Central memory CD4-positive, alpha-beta T cell (primary cell): ENCODE data around the gene COL3A1.

Source experiments
- DNase-seq: peaks from one replicate; pipeline ENCODE4 v3.0.0; 2022

COL3A1 gene

DNA sequence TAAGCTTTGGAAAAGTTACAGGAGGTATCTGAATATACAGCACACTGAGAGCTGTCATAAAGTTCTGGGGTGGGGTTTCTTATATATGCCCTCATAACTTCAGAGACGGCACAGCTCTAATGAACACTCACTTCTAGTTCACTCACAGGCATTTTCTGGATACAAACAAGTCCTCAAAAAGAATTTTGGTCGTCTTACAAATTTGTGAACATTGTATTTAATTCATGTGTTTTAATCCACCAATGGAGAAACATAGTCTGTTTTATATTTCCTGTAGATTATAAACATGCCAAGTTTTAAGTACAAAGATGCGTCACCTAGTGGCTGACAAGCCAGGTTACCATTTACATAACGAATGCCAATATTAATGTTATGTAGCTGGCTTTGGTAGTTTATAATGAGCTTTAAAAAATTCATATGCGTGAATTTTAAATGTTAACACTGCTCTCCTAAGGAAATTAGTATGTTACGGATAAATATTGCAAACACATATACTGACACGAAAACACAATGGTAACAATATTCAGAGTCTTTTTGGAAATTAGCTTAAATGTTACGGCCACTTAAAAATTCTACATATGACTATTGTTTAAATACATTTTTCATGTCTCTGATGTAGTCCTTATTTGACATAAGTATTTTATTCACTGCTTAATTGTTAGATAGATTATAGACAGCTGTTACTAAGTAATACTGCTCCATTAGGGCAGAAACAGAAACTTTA is 2.5 kb downstream of the COL3A1 start:
- DNase-seq: no peak

DNA sequence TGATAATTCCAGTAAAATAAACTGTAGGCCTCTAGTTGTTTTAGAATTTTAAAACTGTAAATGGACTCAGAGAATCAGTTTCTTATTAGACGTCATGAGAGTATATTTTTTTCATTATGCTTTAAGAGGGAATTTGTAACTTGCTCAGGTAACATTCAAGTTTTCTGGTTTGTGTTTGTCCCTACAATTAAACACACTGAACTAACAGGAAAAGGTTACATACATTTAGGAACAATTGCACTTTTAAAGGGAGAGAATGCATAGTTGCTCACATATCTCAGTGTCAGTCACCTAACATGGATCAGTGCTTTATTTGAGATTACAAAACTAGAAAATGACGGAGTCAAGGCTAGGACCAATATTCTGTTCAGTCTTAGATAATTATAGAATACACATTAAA is 3.1 kb downstream of the COL3A1 start:
- DNase-seq: no peak

DNA sequence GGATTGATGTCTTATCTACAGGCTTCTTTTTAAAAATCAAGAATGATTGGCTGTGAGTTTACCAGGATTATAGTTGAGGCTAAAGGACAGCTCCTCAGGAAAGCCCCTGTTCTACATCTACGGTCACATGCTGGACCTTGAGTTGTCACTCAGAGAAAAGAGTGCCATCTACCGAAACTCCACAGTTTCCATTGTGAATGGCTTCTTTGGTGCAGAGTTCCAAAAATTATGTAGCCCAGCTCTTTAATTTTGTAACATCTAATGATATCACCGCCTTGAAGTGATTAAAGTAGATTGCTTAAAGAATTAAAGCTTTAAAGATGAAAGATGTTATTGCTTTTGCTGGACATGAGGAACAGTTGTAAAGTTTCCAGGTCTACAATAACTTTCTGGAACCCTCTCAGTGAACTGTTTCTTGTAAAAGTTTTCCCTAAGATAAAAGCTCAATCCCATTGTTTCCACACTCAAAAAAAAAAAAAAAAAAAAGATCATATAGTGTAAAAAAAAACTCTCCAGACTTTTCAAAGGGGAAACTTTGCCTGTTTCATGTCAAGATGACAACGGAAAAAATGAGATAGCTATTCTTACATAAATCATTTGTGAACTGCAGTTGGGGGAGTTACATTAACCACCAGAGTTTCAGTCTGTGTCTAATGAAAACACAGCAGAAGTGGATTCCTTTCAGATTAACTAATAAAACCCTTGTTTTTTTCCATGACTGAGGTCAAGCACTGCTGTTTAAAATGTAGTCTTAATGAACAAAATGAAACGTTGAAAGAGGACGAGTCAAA is 4.3 kb downstream of the COL3A1 start:
- no peak for DNase-seq

DNA sequence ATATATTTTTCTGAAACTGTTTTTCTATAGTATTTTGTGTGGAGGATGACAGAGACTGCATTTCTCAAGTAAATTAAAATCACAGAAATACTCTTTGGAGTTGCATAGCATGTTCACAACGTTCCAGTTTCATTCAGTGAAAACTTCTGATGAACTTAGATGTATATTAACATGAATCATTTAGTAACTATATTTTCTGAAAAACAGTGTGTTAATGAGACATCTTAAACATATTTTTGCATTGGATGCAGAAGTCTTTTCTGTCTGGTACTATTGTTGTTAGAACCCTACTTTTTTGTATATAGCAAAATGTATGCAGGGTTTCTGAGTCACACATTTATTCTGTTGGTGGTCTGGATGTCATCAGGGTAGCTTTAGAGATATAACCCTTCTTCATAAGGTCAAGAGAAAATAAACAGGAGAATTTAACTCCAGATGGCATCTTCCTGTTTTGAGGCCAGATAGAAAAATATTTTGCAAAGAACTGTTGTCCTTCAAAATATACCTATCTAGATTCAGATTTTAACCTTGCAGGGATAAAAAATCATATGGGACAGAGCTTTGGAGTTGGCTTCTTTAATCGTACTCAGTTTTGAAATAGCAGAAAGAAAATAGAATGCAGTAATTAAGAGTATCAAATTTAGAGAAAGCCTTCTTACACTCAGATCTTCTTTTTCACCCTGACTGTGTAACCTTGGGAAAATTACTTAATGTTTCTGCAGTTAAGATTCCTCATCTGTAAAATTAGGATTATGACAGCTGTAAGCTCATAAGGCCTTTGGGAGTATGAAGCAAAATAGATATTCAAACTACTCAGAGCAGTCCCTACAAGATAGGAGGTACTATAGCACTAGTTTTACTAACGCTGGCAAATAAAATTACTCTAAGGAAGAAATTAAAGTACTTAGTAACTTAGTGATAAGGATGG is 5.3 kb downstream of the COL3A1 start:
- no peak for DNase-seq

DNA sequence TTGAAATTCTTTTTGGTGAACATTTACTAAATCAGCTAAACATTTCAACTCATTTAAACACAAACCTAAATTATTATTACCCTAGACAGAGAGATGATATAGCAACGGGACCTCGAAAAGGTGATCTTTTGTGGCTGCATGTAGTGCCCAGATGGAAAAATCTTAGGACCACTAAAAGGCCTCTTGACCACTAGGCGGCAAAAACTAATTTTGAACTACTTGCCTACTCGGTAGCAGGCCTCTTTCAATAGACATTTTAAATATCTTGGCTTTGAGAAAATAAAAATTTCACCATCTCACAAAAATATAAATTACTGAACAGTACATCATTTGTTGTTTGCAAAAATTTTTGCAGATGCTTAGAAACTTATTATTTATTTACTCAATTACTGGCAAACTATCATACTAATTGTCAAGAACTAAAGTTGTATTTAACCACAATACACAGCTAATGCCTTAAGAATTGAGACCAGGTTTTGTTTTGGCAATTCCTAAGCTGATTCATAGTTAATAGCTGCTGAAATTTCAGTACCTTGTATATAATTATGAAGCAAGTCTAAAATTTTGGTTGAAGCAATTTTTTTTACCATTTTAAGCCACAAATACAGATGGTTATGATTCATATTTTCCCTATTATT is 9.4 kb downstream of the COL3A1 start:
- DNase-seq: no peak

DNA sequence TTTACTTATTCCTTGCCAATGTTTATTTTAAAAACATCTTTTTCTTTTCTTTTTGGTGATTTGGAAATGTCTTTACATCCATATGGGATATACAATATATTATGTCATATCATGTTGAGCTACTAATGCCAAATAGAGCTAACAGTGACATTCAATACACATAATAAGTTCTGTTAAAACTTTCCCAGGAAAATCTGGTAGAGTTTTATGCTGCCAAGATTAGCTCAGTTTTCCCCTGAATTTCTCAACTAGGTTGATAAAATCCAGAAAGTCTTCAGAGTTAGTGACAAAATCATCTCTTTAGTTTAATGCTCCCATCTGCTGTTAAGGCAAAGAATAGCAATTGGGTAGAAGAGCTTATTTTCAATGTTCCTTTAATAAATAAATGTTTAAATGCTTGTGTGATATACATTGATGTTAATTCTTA is 9.9 kb downstream of the COL3A1 start:
- no peak for DNase-seq

DNA sequence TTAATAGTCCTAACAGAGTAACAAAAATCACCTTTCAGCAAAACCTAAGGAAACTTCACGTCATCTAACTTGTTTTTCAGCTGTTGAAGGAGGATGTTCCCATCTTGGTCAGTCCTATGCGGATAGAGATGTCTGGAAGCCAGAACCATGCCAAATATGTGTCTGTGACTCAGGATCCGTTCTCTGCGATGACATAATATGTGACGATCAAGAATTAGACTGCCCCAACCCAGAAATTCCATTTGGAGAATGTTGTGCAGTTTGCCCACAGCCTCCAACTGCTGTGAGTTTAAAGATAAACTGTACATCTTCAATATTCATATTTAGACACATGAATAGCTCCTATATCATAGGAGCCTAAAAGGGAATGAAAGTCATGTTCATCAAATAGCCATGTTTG is 10.5 kb downstream of the COL3A1 start:
- DNase-seq: no peak

DNA sequence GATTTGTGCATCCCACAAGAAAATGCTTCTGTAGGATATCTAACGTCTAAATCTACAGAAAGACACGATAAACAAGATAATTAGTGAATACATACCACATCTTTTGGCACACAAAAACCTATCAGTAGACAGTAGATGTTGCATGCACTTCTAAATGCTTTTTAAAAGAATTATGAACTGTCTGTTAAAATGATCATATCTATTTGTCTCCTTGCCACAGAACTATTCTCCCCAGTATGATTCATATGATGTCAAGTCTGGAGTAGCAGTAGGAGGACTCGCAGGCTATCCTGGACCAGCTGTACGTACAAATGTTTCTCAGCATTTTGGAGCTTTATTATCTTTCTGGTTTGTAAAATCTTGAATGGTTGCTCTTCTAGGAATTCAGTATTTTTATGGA is 12.7 kb downstream of the COL3A1 start:
- no peak for DNase-seq

DNA sequence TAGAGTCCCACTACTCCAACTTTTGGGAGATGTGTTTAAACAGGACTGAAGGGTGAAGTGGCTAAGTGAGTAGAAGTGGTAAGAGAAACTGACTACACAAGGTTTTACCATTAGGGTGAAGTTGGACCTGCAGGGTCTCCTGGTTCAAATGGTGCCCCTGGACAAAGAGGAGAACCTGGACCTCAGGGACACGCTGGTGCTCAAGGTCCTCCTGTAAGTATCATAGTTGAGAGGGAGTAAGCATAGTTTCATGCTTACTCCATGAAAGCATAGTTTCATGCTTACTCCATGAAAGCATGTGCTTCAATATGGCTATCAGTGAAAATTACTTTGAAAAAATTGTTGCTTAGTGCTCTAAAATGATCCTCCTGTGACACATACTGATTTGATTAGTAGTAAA is 19.1 kb downstream of the COL3A1 start:
- no peak for DNase-seq

DNA sequence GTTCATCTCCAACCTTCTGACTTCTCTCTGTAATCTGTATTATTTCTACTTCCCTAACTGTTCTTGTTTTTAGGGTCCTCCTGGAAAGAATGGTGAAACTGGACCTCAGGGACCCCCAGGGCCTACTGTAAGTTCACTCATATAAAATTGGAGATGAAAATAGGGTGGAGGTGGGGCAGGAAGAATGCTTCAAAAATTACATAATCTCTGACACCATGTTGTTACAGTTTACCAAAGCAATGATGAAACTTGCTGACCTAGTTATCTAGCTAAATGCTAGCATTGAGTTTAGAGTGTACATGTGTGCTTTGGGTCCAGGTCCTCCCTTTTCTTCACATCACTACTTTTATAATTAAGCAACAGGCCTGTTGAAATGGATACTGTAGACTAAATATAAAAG is 23.1 kb downstream of the COL3A1 start:
- DNase-seq: no peak

DNA sequence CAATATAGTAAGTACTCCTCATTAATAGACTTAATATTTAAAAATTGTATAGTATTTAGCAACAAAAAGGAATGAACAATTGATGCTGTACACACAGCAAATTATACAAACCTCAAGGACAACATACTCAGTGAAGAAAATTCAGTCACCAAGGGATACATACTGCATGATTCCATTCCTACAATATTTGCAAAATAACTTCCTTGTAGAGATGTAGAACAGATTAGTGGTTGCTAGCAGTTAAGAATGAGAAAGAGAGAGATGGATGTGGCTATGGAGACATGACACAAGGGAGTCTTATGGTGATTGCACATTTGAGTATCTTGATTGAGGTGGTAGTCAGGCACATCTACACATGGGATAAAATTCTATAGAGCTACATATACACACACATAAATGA is 26.0 kb downstream of the COL3A1 start:
- DNase-seq: no peak

DNA sequence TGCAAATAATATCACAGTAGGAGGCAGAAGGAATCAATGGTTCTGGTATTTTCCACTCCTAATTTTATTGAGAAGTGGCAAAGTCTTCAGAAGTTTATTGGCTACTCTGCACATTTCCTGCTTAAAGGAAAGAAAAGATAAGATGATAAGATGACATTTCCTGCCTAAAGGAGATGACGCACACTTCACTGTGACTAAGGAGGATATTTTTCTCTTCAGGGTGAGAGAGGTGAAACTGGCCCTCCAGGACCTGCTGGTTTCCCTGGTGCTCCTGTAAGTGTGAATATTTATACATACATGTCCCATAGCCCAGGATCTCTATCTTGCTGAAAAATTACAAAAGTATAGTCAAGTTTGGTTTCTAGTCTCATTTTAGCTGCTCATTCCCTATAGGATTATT is 27.9 kb downstream of the COL3A1 start:
- no peak for DNase-seq

DNA sequence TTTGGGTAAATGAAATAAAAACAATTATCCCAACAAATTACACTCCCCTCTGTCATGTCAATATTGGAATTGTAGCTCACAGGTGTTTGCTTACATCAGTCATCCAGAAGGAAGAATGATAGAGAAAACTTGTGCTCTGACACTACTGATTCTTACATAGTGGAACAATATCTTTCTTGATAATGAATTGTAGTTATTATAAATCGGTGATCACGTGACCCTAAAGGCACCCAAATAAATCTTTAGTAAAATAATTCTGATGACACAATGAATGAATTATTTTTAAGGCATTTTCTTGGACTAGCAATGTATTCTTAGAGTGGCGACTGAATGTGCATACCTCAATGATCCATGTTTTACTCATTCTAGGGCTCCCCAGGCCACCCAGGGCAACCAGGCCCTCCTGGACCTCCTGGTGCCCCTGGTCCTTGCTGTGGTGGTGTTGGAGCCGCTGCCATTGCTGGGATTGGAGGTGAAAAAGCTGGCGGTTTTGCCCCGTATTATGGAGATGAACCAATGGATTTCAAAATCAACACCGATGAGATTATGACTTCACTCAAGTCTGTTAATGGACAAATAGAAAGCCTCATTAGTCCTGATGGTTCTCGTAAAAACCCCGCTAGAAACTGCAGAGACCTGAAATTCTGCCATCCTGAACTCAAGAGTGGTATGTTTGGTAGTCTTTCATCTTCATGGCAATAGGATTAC is 34.5 kb downstream of the COL3A1 start:
- DNase-seq: no peak

DNA sequence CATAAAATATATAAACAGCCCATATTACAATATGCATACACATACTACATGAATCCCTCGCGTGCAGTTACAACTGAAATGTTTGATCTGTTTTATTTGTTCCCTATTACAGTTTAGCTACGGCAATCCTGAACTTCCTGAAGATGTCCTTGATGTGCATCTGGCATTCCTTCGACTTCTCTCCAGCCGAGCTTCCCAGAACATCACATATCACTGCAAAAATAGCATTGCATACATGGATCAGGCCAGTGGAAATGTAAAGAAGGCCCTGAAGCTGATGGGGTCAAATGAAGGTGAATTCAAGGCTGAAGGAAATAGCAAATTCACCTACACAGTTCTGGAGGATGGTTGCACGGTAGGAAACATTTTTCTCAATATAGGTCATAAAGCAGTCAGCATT is 36.4 kb downstream of the COL3A1 start:
- no peak for DNase-seq

DNA sequence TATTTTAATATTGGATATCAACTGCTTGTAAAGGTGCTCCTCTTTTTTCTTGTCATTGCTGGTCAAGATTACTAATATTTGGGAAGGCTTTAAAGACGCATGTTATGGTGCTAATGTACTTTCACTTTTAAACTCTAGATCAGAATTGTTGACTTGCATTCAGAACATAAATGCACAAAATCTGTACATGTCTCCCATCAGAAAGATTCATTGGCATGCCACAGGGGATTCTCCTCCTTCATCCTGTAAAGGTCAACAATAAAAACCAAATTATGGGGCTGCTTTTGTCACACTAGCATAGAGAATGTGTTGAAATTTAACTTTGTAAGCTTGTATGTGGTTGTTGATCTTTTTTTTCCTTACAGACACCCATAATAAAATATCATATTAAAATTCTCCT is 38.2 kb downstream of the COL3A1 start:
- no peak for DNase-seq

DNA sequence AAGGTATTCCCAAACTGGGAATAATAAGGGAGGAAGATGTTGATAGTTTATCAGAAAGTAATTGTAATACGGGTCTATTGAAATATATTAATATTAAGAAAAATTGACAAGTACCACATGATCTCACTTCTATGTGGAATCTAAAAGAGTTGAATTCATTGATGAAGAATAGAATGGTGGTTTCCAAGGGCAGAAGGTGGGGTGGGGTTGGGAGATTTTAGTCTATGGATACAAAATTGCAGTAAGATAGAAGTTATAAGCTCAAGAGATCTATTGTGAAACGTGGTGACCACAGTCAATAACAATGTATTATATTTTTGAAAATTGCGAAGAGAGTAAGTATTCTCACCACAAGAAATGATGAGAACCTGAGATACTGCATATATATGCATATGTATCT is 38.9 kb downstream of the COL3A1 start:
- no peak for DNase-seq

DNA sequence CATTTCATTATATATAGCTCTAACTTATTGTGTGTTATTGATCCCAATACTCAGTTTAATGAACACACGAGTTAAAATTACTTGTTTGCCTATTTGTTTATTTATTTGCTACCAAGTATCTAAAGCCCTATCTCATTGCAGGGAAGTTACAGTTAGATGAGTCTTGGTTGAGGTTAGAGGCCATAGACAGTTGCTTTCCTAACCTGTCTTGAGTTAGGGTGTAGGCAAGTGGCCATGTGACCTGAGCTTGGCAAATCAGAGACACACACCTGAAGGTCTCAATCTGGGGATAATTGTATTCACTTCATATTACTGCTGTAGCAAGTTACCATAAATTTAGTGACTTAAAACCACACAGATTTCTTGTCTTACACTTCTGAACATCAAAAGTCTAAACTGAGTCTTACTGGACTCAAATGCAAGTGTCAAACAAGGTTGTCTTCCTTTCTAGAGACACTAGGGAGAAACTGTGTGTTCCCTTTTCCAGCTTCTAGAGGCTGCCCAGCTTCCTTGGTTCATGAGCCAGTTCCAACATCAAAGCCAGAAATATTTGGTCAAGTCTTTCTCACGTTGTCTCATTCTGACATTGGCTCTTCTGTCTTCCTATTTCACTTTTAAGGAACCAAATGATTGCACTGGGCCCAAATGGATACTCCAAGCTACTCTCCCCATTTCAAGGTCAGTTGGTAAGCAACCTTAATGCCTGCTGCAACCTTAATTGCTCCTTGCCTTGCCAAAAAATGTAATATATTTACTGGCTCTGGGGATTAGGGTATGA is 39.7 kb downstream of the COL3A1 start:
- no peak for DNase-seq

DNA sequence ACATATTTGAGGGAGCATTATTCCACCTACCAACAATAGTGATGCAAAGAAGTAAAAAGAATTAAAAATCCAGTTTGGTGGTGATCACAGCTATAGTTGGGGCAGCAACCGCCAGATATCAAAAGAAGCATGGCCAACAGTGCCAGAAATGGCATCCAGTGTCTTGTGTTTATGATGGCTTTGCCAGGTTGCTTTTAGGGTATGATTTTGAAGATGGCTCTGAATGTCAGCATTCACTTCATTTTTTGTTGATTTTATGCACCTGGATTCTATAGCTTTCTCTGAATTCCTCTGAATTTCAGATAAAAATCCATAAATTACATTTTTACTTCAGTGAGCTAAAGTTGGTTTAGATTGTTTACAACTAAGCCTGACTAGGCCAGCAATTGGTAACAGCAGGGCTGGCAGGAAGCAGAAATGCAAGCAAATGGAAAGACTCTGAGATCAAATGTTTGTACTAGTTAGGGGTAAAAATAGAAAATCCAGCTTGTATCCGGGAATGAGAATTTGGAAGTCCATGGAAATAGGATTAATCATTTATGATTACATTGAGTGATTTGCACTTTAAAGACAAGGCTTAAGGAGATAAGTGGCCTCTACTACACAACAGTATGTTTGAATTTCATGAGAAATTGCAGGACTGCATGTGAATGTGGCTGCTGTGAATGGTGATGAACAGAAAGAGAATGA is 40.4 kb downstream of the COL3A1 start:
- no peak for DNase-seq

DNA sequence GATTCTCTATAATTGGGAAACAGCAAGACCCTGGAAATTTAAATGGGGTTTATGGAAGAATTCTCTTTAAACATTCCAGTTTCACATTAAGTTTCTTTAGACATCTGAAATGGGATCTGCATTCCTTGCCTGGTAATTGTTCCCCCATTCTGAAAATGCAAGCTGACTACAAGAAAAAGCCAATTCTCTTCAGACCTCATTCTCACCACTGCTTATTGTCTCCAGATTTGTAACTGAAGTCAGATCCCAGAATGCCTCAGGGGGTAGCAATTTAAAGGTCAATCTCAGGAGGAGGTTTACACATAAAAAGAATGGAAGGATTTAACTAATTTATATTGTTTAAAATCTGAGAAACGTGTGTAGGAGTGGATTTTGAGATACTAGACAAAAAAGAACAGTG is 41.2 kb downstream of the COL3A1 start:
- no peak for DNase-seq

DNA sequence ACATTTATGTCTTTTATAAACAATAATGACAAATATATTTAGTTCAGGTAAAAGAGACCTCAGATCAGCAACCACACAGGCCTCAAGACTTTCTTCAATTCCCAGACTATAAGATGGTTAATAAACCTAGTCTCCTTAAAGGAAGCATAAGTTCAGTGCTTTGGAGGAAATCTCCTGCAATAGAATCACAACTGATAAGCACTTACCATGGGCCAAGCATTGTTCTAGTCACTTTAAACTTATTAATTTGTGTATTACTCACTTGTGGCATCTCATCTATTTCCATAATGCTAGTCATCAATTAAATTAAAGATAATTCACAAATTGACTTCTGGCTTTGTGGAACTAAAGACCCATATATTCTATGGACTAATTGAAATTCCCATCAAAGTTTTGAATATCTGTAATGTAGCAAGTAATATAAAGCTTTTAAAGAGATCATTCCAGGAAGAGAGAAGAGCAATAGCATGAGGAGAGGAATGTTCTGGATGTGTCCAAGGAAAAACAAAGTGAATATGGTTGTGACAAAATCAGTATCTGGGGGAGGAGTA is 42.2 kb downstream of the COL3A1 start:
- no peak for DNase-seq

DNA sequence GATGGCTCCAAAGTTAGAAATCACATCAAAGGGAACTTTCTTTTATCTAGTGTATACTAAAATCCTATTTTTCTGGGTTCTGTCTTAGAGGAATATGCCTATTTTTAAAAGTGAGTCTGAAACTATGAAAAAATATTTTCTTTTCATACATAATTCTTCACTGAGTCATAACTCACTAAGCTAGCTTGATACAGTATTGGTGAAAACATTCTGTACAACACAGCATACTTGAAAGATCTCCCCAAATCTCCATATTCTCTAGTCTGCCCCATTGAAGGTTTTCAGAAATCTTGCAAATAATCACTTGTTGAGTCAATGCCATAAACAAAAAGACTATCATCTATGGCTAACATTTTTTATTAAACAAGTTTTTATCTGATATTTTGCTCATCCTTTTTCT is 44.5 kb downstream of the COL3A1 start:
- DNase-seq: no peak
